NCI-H2227 (cell line): ENCODE results near the gene ASCL1.

Experiments used
- DNase-seq: peaks from one replicate; lab custom pipeline; 2025; ENCODE audit not compliant: unreplicated experiment; lab: John Stamatoyannopoulos, UW

ASCL1 gene

DNA sequence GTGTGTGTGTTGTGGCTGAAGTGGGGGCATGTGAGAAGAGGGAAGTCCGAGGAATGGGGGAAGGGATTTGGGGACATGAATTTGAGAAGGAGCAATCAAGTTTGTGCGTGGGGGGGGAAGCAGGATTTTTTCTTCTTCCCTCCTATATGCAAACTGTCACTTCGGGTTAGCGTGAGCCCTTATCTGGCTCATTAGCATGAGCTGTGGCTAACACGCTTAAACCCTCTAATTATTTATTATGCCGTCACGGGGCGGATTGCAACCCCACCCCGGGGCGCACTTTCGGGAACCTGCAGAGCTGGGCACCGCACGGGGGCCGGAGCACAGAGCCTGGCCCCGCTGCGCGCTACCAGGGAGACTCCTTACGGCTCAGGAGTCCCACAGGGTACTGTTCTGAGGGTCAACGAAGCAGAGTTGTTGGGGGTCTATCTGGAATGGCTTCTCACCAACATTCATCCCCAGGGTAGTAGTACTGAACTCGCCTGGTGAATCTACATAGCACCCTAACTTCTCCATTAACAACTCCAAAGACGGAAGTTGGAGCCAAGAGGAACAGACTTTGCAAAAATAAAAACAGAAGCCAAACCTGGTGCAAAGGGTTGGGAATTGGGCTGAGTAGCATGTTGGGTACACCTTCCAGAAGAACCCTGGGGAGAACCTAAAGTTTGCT lies 6.4 kb upstream of the ASCL1 start:
- DNase-seq = no peak

DNA sequence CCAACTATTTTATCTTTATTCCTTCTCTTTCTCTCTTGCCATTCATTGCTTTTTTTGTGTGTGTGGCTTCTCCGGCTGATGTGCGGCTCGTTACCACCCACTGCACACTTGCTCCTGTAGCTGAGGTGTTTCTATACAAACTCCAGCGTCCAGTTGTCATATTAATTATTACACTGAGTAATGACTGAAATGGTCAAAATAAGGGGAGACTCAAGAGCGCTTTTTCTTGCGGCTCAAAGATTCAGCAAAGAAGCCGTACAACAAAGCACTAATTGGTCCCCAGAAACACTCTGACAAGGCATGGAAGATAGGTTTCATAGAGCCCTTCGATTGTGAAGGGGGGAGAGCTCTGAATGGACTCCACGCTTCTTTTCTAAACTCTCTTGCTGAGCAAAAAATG lies 5.6 kb upstream of the ASCL1 start:
- no peak for DNase-seq

DNA sequence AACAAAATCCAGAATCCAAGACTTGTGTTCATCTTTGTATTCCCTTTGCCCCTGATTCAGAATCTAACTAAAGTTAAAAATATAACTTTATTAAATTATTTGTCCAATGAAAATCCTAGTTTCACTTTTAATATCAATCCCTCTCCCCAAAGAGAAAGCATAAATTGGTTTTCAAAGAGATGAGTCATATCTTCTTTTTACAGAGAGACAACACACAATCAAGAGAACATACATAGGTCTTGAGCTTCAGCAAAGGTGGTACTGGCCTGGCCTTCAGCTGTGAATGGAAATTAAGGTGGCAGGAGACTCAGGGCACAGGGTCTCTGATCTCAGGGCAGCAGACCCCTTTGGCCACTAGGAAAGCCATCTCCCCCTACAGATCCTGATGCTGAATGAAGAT lies 4.3 kb upstream of the ASCL1 start:
- DNase-seq = no peak

DNA sequence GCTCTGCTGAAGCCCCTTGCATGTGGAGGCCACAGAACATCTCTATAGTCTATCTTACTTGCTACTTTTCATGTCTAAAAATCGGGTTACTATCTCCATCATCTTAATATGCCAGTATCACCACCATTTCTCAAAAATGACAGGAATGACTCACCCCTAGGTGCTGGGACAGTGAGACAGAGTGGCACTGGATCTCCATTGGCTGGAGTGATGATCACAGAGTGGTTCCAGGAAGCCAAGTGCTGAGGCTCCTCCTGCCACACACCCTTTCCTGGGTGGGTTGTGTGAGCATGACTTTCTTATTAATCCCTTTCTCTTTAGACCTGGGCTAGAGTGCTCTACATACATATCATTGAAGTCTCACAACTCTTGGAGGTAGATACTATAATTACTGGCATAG lies 3.3 kb upstream of the ASCL1 start:
- no peak for DNase-seq

DNA sequence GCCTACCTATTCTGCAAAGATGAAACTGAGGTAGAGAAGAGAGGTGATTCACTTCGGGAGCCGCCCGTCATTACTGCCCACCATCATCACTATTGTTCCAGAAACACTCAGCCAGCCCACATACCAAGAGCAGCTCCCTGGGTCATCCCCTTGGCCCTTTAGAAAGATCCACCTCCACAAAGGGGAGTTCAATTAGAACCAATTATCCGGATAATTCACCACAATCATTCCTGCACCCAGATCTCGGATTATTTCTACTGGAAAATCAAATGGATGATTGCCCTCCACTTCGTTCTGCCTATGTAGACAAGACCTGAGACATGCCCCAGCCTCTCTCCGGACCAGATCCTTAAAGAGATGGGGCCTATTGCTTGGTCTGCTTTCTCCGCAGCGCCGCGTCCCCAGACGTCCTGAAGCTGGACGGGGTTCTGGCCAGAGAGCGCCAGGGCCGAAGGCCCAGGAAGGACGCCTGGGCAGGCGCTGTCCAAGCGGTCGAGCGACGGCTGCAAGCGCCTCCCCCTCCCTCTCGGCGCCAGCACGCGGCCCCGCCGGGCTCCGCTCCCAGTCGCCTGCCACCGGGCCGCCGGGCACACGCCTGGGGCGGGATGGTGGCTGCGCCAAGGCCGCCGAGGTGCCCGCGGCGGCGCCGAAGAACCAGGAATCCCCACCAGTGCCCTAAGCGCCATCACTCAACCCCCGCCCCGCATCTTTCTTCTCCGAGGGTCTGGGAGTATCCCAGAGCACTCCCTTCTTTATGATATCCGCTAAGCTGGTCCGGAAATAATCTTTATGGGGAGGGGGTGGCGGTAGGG lies 1.3 kb upstream of the ASCL1 start:
- peak; percentile 70 for DNase-seq

DNA sequence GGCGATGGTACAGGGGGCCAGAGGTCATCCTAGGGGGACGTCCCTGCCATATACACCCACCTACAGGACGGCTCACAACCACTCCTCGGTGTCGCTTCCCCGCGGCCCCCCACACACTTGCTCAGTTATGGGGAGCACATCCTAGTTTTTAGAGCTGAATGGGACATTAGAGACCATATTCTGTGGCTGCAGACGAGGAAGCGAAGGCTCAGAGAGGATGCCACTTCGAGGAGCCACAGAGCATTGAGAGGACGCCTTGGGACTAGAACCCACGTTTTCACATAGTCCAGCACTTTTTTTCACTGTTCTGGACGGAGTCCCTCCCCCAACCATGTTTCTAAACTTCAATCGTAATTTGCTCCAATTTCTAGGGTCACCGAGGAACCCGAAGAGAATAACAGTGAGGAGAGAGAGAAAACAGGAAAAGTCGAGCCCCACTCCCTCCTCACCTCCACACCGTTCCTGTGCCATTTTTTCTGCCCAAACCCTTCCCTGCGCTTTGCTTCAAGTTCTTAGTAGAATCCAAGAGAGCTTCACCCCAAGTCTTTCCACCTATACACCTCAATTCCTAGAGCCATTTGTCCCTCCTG lies 641 bp upstream of the ASCL1 start:
- peak; percentile 45 for DNase-seq

DNA sequence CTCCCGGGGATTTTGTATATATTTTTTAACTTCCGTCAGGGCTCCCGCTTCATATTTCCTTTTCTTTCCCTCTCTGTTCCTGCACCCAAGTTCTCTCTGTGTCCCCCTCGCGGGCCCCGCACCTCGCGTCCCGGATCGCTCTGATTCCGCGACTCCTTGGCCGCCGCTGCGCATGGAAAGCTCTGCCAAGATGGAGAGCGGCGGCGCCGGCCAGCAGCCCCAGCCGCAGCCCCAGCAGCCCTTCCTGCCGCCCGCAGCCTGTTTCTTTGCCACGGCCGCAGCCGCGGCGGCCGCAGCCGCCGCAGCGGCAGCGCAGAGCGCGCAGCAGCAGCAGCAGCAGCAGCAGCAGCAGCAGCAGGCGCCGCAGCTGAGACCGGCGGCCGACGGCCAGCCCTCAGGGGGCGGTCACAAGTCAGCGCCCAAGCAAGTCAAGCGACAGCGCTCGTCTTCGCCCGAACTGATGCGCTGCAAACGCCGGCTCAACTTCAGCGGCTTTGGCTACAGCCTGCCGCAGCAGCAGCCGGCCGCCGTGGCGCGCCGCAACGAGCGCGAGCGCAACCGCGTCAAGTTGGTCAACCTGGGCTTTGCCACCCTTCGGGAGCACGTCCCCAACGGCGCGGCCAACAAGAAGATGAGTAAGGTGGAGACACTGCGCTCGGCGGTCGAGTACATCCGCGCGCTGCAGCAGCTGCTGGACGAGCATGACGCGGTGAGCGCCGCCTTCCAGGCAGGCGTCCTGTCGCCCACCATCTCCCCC lies 777 bp downstream of the ASCL1 start:
- peak; percentile 79 for DNase-seq

DNA sequence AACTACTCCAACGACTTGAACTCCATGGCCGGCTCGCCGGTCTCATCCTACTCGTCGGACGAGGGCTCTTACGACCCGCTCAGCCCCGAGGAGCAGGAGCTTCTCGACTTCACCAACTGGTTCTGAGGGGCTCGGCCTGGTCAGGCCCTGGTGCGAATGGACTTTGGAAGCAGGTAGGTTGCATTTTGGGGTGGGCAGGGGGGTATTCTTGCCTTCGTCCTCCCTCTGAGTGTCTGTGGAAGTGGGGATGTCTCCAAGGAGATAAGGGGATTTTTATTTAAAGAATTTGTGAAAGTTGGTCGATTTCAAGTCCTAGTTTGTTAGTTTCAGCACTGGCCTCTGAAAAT lies 1.3 kb downstream of the ASCL1 start:
- no peak for DNase-seq

DNA sequence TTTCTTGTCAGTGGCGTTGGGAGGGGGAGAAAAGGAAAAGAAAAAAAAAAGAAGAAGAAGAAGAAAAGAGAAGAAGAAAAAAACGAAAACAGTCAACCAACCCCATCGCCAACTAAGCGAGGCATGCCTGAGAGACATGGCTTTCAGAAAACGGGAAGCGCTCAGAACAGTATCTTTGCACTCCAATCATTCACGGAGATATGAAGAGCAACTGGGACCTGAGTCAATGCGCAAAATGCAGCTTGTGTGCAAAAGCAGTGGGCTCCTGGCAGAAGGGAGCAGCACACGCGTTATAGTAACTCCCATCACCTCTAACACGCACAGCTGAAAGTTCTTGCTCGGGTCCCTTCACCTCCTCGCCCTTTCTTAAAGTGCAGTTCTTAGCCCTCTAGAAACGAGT lies 1.9 kb downstream of the ASCL1 start:
- DNase-seq = peak; percentile 35

DNA sequence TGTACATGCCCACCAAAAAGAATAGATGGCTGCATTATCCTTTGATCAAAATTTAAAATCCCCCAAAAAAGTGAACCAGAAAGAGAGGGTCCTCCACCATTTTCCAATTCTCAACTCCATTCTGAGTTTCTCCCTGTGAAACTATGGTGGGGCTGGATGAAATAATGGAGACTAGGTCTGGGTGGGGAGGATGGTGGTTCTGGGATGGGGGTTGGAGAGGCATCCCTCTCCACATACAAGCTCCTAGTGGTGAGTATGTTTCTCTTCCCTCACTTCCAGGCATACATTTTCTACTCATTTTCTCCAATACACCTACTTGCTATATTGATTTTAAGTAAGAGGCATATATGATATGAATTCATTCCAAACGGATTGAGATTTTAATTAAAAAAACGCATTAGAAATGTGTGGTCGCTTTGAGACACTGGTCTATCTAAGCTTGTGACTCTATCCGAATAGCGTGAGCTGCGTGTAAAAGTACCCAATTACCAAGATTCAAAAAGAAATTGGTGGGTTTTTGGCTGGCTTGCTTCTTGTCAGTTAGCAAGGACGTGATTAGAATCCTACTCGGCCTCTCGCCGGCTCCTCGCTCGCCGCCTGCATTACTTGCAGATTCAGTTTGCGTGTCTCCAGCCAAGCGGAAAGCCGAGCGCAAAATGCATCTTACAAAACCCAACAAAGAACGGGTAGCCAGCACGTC lies 3.4 kb downstream of the ASCL1 start:
- DNase-seq = peak; percentile 77

DNA sequence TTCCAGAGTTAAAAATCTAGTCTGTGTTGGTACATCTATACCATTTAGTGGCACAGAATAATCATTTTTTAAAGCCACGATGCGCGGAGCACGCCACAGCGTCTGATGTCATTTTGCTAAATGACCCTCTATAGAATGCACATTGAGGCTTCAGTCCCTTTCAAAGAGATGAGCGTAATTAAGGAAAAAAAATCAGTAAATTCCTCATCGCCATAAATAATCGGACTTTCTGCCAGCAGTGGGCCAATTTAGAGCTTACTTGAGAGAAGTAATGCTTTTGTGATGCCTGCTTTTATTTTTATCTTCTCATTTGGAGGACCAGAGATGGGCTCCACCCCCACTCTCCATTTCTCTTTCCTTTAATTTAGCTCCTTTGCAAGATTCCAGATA lies 4.0 kb downstream of the ASCL1 start:
- DNase-seq = peak; percentile 62

DNA sequence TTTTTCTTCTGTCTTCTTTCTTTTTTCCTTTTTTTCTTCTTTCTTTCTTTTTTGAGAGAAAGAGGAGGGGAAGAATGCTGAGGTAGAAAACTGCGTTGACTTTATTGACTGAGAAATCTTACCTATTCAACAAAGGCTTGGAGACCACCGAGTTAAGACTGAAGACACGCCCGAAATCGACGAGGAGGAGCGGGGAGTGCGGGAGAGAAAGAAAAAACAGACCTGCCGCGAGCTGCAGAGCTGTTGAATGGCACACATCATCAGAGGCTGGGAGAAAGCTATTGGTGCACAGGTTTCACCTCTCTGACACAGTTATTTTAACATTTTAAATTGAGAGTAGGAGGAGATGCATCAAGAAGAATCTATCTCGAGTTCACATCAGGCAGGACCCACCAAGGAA lies 5.1 kb downstream of the ASCL1 start:
- peak; percentile 25 for DNase-seq

DNA sequence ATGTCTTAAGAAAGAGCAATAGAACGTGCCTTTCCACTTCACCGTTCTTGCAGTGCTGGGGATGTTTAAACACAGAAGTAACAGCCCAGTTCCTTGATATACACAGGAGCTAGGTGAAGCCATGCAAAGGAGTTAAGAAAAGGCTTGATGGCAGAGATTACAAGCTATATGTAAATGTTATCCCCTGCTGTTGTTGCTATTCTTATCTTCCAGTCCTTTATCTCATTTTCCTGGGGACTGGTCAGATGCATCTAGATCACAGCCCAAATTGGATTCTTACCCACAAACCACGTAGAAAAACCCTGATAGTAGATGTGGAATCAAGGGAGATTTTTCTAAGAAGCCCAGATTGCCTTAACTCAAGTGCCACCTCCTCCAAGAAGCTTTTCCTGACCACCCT lies 5.5 kb downstream of the ASCL1 start:
- no peak for DNase-seq

DNA sequence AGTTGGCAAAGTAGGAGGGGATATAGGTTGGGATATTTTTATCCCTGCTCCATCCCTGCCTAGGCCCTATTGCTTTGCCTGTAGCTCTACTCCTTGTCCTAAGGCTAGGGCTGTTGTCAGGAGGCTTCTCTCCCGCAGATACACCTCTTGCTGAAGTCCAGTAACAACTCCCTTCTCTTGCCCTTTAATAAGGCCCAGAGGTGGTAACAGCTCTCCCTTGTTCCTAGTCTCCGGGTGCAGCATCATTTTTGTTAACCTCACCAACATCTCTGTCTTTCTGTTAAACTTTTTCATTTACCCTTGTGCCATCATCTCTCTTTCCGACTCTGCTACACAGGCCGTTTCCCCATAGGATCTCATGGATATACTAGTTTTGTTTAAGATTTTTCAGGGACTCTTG lies 6.3 kb downstream of the ASCL1 start:
- no peak for DNase-seq

DNA sequence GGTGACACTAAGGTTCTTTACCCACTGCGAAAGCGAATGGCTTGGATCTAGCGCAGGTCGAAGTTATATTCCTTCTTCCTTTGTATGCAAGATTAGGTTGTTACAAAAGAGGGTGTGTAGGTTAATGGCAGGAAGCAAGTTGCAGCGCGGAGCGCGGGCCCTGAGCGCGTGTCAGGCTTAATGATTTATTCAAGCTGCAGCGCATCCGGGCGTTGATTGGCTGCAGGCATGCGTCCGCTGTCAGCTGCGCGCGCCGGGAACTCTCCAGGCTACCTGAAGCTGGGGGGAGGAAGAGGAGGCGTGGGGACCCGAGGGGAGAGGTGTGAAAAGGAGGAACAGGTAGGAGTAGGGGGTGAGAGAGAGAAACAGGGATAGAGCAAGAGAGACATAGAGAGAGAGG lies 7.4 kb downstream of the ASCL1 start:
- DNase-seq = peak; percentile 89

DNA sequence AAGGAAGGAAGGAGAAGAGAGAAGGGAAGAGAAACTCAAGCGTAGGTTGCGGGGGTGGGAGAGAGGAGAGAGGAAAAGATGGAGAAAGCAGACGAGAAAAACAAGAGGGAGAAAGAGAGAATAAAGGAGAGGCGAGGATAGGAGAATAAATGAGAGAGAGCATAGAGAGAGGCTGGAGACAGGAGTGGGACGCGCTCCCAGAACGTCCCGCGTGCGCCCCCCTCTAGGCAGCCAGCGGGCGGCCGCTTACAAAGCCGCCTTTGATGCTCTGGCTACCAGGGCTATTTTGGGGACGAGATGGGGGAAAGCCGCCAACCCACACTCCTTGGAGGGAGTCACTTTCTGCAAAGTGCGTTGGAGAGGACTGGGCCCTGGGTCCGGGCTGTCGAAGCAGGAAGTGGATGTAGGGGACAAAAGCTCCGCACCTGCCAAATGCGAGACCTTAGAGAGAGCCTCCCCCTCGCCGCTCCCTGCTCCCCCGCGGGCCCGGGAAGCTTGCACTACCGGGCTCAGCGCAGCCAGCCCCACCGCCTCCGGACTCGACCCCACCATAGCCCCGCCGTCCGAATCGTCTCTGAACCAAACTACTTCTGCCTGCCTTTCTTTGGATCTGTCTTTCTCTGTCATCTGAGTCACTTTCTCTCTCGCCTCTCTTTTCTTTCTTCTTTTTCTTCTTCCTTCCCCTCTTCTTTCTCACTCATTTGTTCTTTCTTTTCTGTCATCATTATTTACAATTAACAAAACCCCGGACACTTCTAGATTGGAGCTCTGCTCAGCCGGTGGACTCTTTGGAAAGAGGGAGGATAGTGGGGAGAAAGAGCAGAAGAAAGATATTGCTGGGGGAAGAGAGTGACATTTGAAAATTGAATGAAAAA lies 8.0 kb downstream of the ASCL1 start:
- DNase-seq = peak; percentile 32

DNA sequence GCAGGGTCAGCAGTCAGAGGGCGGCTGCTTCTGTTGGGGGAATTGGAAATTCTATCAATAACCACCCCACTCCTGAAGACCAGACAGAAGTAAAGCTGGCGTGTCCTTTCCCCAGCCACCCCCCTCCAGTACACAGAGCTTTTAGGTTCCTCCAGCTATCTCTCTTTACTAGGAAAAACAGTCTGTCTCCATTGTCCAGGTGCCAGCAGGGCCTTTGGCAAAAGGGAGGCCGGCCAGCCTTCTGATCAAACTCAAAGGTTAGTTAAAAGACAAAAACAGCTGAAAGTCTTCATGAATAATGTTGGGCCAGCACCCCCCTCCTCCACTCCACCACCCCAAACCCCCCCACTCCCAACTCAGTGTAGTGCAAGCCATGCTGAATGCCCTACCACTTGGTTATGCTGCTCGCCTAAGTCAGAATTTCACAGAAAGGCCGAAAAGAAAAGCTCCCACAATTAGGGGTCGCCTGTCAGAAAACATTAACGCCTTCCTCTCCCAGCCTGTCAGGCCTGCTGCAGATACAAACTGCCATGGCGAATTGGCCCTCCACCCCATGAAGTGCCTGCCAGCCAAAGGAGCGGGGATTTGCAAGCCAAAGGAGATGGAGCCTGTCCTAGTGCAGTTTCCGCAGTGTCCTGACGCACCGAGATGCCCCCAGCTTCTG lies 8.9 kb downstream of the ASCL1 start:
- DNase-seq = no peak

DNA sequence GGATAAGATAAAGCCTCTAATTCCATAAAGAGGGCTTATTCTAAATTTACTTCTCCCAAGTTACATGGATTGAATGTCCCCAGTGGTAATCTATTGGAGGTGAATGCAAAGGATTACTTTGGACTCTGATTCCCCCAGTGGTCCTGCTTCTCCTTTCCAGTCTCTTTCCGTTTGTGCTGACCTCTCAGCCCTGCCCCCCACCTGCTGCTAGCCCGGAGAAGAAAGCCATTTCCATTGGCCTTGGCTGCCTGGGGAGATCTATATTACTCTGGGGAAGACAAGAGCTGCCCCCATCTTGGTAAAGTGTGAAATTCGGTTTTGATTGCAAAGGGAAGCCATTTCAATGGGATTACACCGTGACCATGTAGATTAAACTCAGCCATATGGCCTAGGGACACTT lies 13.3 kb downstream of the ASCL1 start:
- DNase-seq = peak; percentile 18

DNA sequence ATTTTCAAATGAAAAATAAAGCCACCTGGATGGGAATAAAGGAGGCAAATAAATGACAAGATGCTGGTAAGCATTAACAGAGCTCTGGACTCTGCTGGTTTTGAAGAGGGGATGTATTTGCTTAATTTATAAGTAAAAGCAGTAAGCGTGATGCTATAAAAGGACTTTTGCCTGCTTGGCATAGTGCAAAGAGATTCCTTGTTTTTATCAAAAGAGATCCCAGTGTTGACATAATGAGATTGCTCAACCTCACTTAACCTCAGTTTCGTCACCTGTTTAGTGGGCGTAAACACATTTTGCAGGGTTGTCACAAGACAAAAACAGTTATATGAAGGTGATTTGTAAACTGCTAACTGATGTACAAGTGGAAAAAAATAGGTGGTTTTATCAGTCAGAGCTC lies 13.8 kb downstream of the ASCL1 start:
- DNase-seq = no peak

DNA sequence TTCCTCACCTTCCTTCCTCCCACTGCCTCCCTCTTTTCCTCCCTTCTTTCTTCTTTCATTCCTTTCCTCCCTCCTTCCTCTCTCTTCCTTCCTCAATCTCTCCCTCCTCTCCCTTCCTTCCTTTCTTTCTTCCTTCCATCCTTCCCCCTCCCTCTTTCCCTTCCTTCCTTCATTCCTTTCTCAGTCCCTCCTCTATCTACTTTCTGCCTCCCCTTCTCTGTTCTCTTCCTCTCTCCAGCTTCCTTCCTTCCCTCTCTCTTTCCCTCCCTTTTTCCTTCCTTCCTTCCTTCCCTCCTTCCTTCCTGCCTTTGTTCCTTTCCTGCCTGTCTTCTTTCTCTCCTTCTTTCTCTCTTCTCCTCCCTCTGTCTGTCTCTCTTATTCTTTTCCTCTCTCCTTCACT lies 16.1 kb downstream of the ASCL1 start:
- DNase-seq = no peak
